ENCODE measurements around the gene OSBPL6.

The OSBPL6 gene

DNA sequence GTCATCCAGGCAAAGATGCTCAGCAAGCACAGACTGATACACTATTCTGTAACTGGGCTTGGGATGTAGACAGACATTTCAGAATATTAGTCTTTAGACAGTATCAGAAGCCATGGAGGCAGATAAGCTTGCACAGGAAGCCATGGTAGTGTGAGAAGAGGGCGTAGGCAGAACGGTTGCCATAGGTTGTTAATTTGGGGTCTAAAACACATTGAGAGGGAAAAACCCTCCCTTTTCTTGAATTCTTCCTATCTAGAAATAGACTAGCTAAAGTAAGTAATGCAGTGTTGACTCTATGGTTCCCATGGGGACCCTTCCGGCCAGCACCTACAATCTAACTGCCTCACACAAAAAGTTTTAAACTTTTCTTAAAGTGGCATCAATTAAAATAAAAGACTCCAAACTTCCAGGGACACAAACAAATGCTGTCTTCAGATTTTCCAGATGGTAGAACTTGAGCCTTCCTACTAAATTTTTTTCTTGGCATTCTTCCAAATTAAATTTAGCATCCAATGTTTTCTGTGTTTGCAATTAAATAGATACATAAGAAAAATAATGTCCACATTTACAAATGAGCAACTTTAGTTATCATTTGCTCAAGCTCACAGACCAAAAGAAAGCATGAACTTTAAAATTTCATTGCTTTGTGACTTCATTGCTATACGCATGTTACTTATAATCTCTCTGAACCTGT lies 254.8 kb downstream of the OSBPL6 start:
- no peak for DNase-seq (ENCODE audit: low read depth)

DNA sequence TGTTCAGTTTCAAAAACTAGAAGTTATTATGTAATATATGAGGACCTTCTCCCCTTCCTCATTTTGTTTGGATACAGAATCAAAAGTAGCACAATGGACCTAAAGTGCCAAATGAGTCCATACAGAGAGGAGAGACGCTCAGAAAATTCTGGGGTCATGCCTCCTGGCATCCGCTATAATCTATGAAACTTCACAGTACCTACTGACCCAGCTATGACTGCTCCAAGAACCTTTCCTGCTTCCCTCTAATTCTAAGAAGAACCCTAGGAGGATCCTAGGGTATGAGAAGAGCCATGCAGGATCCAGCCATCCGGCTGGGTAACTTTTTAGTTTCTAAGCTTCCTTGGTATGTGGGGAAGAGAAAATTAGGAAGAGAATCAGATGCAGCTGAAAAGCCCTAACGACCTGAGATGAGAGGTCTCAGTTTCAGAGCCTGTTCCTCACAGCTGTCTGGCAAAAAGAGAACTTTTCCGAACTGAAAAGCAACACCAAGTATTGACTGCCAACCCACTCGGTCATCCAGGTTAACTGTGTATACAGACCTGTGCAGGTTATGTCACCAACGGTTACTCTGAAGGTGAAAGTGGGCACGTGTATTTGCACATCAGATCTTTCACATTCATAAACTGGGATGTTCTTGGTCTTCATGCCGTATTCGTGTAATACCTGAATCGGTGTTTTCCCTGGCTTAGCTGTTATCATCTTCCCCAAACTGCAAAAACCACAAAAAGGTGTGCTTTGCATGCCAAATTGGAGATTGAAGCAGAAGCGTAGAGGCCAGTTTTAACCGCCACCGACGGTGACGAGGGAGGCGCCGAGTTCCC lies 255.6 kb downstream of the OSBPL6 start:
- no peak for DNase-seq (ENCODE audit: low read depth)

DNA sequence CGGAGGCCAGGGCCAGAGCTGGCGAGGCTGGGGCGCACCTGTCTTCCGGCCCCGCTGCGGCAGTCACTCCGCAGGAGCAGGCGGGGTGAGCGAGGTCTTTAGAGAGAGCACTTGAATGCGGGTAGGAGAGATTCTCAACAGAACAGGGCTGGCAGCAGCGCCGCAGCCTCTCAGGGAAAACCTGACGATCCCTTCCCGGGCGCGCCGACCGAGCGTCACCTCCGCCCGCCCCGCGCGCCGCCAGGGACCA lies 256.1 kb downstream of the OSBPL6 start:
- no peak for DNase-seq (ENCODE audit: low read depth)

DNA sequence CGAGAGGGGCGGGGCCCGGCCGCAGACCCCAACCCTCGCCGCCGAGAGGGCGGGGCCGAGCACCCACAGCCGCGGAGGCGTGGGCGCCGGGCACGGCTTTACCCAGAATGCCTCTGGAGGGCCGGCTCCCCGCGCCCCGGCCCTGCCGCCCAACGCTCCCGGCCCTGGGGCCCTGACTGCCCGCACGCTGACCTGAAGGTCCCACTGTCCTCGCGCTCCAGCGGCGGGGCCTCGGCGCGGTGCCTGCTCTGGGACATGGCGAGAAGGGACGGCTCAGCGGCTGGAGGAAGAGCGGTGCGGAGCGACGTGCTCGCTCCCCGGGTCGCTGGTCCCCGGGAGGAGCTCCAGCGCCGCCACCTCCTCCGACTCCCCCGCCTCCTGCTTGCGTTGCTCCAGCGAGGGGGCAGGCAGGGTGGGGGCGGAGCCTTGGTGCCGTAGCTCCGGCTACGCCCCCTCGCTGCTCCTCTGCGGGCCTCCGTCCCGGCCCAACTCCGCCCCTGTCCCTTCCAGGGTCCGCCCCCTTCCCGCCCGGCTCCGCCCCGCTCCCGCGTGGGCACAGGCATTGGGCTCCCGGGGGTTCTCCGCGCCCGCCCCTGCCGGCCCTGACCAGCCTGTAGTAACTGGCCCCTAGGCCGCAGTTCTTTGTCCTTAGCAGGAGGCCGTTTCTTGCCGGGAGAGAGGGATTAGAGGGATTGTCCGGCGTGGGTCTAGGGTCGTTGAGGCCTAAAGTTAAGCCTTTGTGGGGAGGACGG lies 256.6 kb downstream of the OSBPL6 start, which contains the start of the genes PJVK and PRKRA:
TSS of gene PJVK (plus strand) at position 605 of the 752 bp plus-strand sequence. CDS start 2,032 bp downstream, outside the sequence.
TSS of gene PRKRA (minus strand) at position 402 of the 752 bp plus-strand sequence. CDS start at position 257, 145 bp downstream.
- DNase-seq (ENCODE audit: low read depth) = peak; percentile 93

DNA sequence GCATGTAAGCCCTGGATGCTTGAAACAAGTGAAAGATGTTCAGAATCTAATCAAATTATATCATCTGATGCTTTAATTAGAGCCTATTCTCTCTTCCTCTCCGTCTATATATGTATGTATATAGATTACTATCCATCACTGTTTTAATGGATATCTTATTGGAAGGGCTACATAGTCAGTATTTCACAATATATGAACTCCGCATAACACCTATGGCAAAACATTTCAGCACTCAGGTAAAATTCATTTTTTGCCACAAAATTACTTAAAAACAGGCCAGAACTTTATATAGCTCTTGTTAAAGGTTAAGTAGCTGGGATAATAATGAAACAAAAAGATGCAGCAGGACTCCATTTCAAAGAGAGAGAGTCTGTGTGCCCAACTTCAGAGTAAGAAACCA lies 258.0 kb downstream of the OSBPL6 start:
- DNase-seq (ENCODE audit: low read depth) = no peak

All from stimulated activated CD8-positive, alpha-beta memory T cell treated with anti-CD3 and anti-CD28 coated beads, Interleukin-4, amount 100 ng/mL, for 24 hours (primary cell).